ENCODE measurements around the gene CDK5RAP2.

Gene CDK5RAP2

GRCh38 chr9:120360510-120360909 lies 219.5 kb downstream of the CDK5RAP2 start:
- no peak for DNase-seq (ENCODE audit: low read depth, low spot score)

- no peak for DNase-seq (ENCODE audit: low read depth, low spot score)
Observed at GRCh38 chr9:120360046-120360445, 219.9 kb downstream of the CDK5RAP2 start.

DNA sequence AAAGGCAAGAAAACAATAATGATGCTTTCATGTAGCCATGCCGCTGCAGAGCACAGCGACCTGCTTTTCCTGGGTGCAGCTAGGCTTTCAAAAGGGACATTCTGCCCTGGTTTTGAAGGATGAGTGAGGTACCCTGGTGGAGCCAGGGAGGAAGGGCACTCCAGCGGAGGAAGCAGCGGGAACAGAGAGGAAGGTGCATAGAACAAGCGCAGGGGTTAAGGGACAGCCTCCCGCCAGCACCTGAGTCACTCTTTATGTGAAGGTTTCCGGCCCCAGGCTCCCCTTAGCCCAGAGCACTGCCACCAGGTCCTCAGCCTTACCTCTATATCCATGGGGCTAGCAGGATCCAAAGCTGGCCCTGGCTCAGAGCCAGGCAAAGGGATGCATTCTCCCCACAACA lies 221.1 kb downstream of the CDK5RAP2 start:
- DNase-seq (ENCODE audit: low read depth, low spot score): no peak

- DNase-seq (ENCODE audit: low read depth, low spot score): no peak
Observed at GRCh38 chr9:120353506-120353905, 226.5 kb downstream of the CDK5RAP2 start.

GRCh38 chr9:120351106-120351505 lies 228.9 kb downstream of the CDK5RAP2 start:
- no peak for DNase-seq (ENCODE audit: low read depth, low spot score)

DNA sequence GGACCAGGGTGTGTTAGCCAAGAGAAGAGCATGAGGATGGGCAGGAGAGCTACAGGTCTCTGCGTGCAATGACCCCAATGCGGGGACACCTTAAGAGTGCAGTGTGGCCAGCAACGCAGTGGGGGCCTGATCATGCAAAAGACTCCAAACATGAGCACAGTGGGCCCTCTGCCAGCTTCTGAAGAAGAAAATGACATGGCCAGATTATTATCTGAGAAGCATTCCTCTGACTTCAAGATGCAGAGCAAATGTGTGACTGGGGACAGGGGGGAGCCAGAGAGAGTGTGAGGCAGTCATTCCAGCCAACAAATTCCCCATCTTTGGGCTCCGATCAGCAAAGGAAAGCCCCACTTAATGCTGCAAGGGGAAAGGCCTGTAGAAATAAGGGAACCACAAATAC lies 229.4 kb downstream of the CDK5RAP2 start:
- DNase-seq (ENCODE audit: low read depth, low spot score): no peak

DNA sequence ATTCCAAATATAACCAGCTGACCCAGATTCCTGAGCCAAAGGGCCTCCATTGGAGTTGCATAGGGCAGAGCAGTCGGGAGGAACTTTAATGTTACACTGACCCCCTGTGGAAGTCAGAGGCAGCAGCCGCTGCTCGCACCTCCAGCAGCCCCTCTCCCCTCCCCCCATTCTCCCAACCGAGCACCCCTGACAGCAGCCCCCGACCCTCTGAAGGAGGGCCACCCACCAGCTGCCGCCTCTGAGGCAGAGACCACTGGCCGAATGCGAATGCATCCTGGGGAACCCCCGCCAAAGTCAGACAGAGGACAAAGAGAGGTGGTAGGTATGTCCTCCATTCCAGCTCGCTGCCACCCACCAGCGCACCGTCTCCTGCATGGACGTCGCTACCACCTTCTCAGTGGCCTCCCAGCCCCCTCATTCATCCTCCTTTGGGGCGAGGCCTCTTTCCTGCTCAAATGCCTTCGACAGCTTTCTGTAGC lies 231.0 kb downstream of the CDK5RAP2 start:
- no peak for DNase-seq (ENCODE audit: low read depth, low spot score)

- DNase-seq (ENCODE audit: low read depth, low spot score): no peak
Observed at GRCh38 chr9:120345379-120345778, 234.6 kb downstream of the CDK5RAP2 start.

DNA sequence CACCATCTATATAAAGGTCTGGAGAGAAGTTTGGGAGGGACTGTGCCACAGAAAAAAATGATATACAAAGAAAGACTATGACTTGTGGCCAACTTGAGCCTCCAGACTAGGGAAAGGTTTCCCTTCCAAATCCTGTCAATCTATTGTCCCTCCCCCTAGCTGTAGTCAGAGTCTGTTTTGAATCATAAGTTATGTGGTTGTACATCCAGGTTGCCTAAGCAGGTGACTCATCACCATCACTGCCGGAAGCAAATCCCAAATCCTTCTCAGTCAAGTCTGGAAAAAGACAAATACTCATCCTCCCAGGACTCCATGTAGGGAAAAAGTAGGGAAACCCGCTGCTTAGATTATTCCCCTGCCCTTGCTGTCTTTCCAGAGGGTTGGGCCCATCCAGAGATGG lies 235.7 kb downstream of the CDK5RAP2 start:
- no peak for DNase-seq (ENCODE audit: low read depth, low spot score)

DNA sequence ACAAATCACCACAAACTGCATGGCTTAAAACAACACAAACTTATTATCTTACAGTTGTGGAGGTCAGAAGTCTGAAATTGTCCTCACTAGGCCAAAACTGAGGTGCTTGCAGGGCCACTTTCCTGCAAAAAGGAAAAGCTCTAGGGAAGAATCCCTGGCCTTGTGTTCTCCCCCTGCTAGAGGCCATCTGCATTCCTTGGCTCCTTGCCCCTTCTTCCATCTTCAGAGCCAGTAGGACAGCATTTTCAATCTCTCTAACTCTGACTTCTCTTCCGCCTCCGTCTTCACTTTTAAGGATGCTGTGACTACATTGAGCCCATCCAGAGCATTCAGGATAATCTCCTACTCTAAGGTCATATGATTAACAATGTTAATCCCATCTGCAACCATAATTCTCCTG lies 236.6 kb downstream of the CDK5RAP2 start:
- no peak for DNase-seq (ENCODE audit: low read depth, low spot score)
